ENCODE results near the gene MIS18A.
"Not testable (repeated sequence)": the region's sequence is repeated elsewhere in the genome, so short reads cannot be mapped to it uniquely, and the experiment has no call there.

Gene MIS18A, protein sequence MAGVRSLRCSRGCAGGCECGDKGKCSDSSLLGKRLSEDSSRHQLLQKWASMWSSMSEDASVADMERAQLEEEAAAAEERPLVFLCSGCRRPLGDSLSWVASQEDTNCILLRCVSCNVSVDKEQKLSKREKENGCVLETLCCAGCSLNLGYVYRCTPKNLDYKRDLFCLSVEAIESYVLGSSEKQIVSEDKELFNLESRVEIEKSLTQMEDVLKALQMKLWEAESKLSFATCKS

DNA sequence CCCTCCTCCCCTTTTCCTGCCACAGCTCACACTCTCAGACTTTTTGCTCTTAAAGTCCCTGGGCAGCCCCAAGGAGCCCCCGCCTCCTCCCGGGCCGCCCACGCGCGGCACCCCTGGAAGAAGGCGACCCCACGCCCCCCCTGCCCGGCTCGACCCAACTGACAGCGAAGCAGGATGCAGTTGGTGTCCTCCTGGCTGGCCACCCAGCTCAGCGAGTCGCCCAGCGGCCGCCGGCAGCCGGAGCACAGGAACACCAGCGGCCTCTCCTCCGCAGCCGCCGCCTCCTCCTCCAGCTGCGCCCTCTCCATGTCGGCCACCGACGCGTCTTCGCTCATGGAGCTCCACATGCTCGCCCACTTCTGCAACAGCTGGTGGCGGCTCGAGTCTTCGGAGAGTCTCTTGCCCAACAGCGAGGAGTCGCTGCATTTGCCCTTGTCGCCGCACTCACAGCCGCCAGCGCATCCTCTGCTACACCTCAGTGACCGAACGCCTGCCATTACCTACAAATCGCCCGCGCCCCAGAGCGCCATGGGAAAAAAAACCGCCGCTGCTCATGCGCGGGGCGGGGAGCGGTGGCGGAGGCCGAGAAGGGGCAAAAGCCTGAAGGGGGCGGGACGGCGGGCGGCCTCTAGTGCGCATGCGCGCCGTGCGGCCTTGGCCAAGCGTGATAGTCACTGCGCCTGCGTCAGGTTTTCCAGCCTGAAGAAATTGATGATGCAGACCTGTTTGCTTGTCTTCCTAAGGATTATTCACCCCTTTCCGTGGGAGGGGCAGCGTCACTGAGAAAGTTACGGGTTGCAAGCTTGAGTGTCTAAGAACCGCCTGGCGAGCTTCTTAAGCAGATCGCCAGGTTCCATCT lies at the start of gene MIS18A:
TSS of gene MIS18A (minus strand) at position 532 of the 859 bp plus-strand sequence. CDS start at position 497, 35 bp downstream.
- DNase-seq: peak; percentile 83

DNA sequence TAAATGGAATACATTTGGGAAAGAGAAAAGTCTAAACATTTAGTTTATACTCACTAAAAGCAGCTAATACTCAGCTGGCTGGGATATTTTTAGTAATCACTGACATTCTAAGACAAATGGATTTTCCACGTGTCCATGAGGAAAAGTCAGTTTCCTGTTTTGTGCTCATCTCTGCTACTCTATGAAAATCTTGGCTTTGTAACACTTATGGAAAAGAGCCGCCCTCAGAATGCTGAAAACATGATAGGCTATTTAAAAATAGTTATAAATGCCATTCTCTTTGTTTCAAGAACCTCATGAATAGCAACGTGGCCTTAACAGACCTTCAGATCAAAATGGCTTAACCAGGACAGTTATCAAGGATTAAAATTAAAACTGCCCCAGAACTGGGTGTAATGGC lies 49.7 kb upstream of the MIS18A start:
- DNase-seq: no peak

DNA sequence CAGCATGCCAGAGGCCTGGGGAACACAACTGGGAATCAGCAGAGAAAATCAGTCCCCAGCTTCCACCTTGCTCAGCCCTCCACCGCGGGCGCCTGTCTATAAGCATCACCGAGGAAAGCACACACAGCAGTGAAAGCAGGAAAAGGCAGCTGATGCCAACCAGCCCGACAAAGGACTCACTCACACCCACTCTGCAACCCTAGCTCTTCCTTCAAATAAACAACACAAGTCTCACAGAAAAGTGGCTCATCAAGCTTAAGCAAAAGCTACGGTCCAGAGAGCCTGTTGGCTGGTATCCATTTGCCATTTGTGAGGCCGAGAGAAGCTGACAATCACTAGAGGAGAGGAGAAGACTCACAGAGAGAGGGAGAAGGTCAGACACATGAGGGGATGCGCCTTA lies 46.9 kb upstream of the MIS18A start:
- DNase-seq: no peak

DNA sequence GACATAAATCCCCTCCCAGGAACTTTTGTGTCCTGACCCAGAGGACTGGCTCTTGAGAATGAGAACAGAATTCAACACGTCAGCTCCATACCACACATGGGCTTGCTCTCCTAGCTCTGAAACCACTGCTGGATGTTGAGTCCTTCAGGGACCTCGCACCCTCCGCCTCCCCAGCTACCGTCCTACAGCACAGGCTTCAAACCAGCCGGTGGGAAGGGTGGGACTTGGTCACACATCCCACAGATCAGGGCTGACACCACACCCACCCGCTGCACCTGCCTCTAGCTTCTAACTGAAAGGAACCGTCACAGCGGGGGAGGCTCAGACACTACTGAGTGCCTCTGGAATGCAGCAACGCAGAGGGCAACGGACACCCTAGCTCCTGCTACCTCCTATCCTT lies 43.8 kb upstream of the MIS18A start:
- DNase-seq: no peak

DNA sequence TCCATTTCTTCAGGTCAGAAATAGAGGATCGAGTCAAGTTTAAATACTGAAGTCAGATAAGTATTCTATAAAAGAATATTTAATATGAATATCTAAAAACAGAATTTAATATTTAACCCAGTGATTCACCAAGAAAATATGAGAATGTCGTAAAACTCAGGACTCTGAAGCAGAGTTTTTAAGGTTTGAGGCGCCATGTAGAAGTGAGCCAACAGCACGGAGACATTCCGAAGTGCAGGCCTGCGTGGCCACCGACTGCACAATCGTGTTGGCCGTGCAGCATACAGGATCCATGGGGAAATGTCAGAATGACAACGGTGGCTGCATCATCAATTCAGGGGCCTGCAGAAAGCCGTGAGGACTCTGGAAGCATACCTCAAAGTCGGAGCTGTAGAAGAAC lies 43.3 kb upstream of the MIS18A start:
- no peak for DNase-seq

DNA sequence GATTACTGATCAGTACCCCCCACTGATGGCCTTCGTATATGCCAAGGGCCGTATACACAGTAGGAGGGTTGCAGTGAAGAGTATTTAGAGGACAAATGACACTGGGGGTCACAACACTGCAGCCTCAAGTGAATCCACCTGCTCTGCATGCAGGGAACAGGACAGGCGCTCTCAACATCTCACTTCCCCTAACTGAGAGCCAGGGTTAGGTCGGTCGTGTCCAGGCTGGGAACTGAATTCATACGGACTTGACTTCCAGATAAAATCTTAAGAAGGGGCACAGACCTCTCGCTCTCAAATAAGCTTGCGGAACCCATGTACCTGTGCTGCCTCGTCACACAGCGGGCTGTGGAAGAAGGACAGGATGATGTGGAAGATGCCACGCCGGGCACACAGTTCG lies 42.6 kb upstream of the MIS18A start:
- no peak for DNase-seq

DNA sequence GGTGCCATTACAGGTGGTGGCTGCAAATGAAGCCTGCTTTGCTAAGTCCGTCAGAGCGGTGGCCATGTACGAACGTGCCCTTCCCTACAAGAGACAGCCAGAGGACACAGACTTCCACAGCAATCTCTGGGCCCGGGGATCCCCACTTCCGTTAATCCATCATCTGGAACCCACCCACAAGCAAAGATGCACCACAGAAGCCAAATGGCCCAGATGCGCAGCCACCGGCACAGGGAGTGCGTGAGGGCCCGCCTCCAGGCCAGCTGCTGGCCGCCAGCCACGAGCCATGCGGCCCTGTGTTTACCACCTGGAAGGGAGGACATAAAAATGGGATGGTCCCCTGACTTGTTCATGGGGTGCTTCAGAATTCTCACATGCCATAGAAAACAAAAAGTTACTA lies 41.9 kb upstream of the MIS18A start:
- DNase-seq: no peak

DNA sequence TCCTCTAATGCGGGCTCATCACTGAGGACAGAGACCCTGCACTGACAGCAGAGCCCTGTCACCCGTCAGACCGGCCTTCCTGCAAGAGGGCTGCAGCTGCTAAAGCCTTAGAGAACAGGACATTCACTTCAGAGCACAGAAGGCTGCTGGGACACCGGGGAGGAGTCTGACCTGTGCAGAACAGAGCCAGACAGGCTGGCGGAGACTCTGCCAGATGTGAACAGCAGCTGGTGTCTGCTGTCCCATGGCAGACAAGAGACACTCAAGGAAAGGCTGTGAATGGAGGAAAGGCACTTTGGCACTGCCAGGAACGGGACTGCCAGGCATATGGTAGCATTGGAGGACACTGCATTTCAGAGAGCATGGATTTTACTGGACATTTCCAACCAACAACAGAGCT lies 41.2 kb upstream of the MIS18A start:
- DNase-seq: no peak

DNA sequence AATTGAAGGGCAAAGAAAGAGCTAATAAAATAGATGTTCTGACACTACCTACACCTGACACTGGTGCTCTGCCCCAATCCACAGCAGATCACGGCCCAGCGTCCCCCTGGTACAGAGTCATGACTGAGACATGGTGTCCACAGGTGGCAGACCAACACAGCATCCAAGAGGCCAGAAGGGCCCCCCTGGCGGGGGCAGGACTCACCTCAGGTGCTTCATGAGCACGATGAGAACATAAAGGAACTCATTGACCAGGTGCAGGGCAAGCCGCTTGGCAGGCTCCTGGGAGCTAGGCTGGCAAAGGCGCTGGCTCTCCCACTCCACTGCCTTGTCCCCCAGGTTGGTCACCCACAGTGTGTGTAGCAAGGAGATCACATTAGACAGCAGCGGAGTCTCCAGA lies 40.2 kb upstream of the MIS18A start:
- DNase-seq: no peak

DNA sequence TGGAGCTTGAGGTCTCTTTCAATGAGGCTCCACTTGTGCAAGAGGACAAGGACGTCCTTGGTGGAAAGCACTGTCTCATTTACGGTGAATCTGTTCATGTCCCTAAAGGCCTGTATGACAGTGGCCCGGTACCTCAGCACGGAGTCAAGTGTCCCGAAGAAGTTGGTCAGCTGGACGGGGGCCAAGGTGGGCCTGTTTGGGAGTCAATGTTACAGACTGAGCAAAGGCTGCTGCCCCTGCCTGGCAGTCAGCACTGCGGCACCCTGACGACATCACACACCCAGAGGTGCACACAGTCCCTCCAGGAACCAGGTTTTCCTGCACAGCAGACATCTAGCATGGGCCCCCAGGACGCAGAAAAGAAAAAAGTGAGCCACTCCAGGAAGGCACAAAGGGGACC lies 38.9 kb upstream of the MIS18A start:
- DNase-seq: no peak

DNA sequence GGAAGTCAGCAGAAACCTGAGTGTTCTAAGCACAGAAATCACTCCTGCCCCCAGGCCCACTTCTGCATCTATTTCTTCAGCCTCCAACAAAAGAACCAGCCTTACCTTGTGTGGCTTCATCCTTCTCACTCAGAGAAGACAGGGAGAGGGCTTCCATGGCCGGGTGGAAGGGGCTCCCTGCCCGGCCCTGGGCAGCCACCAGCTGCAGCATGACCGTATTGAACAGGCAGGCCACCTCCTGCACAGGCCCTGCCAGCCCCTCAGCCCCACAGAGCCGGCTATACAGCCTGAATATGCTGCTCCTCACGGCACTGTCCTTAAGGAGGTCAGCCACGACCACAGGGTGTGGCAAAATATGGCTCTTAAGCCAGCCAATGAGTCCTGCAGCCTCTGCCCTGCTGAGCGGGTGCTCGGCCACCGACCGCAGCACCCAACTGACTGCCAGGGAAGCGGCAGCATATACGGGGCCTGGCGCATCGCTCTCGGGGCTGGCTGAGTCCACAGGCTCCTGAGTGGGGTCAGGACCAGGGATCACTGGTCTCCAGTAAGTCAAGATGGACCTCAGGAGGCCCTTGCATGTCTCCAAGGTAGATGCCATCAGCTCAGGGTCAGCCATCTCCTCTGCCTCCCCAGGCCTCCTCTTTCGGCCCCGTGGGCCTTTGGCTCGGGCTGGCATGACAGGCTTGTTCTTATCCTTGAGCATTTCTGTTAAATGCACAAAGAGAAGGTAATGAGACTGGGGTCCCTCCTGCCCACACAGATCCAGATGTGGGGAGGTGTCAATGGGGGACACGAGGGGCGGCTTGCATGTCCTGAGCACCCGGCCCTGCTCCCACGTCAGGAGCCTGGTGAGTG lies 37.7 kb upstream of the MIS18A start:
- DNase-seq: no peak

DNA sequence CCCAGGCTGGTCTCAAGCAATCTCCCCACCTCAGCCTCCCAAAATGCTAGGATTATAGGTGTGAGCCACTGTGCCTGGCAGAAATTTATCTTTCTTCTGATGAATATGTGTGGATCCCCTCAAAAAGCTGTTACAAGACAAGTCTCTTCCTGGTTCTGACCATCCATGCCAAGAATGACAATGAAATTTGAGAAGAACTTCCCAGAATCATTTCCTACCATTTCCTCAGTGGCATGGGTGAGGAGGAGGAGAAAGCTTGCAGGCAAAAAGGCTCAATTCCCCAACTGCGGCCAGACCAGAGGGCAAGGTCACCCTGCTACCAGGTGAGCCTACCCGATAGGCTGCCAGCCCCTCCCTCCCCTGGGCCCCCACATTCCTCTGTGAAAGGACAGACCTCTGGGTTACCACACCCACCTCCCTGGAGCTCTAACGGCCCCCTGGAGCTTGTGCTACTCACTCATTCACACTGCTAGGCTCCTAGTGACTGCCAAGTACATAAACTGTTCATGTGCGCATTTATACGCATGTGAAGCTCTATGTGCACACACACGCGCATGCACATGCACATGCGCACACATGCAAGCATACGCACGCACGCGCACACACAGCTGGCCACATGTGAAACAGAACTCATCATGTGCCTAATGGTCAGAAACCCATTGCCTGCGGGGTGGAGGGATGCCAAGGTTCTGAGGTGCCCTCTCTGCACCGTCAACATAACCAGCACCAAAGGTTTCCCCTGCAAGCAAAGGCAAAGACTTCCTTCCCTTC lies 36.8 kb upstream of the MIS18A start:
- no peak for DNase-seq

DNA sequence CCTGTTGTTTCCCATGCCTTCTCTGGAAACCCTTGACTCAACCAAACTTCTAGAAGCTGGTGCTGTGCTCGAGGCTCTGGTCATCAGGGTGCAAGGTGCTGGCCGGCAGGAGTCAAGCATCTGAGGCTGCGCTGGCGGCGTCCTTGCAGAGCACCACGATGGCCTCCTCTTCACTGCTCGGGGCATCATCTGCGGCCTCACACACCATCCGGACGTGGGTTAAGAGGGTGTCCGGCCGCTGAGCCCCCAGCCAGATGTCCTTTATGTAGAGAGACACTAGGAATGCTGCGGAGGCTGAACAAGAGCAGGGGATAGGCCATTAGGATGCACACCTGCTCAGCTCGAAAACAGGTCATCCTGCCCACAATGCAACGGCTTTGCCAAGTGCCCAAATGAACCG lies 36.0 kb upstream of the MIS18A start:
- no peak for DNase-seq

DNA sequence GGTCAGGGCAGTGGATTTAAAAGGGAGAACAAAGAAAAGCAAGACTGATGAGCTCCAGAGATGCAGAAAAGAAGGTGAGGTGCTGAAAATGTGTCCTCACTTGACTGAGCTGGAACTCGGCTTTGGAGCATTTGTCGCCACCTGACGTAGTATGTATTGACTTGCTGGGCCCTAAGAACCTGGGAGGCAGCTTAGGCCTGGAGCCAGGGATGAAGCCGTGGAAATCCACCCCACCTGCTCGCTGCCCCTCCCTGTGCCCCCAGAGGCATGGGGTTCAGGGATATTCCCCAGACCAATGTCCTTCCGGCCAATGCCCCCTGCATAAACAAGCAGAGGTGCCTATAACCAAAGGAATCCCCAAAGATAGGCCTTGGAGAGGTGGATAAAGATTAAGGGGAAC lies 34.1 kb upstream of the MIS18A start:
- DNase-seq: no peak

DNA sequence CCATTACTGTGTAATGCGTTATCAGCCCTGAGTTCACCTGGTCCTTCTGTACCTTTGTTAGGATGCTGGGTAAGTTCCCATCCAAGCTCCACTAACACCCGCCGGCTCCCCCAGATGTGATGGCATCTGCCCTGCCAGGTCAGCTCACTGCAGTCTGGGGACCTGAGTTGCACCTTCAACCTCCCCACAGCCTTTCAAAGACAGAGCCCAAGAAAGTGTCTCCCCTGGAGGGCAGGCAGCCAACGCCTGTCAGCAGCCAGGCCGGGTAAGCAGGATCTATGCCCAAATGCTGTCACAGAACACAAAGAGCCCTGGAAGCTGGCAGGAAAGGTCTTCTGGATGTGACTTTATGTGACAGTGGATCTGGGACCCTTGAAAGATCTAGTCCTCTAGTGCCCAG lies 33.5 kb upstream of the MIS18A start:
- no peak for DNase-seq

DNA sequence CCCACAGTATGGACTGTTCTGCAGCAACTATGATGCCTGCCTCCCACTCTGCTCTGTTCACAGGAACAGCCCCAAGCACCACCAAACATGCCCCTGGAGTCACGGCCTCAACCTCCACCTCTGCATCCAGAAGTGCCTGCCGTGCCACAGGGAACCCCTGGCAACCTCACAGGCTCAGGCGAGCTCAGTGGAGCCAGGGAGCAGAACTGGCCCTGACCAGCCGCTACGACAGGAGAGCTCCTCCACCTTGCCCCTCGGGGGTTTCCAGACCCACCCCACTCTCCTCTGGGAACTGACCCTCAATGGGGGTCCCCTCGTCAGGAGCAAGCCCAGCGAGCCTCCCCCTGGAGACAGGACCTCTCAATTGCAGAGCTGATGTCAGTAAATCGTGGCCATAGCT lies 32.8 kb upstream of the MIS18A start:
- DNase-seq: no peak

DNA sequence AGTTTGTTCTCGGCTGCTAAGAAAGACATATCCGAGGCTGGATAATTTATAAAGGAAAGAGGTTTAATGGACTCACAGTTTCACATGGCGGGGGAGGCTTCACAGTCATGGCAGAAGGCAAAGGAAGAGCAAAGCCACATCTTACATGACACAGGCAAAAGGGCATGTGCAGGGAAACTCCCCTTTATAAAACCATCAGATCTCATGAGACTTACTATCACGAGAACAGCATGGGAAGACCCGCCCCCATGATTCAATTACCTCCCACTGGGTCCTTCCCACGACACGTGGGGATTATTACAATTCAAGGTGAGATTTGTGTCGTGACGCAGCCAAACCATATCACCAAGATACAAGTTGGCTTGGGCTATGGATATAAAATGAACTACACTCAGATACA lies 32.1 kb upstream of the MIS18A start:
- not testable (repeated sequence) for DNase-seq

DNA sequence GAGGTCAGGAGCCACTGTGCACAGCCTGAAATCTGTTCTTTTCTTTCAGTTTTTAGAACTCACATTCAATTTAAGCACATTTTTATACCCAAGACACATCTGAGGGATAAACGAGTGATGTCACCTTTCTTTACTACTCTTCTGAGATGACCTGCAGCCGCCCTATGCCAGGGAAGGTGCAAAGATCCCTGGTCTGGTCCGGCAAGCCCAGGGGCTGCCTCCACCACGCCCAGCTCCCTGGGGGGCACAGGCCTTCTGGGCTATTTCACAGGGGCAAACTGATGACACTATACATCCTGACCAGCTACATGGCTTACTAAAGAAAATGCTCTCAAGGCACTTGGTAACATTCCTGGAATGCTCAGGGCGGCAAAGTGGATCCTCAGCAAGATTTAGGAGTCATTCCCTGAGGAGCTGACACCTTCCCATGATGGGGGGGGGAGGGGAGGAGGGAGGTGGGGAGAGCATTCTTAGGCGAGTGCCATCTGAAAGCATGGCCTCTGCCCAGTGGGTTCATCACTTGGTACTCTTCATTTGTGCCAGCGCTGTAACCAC lies 31.1 kb upstream of the MIS18A start:
- no peak for DNase-seq

DNA sequence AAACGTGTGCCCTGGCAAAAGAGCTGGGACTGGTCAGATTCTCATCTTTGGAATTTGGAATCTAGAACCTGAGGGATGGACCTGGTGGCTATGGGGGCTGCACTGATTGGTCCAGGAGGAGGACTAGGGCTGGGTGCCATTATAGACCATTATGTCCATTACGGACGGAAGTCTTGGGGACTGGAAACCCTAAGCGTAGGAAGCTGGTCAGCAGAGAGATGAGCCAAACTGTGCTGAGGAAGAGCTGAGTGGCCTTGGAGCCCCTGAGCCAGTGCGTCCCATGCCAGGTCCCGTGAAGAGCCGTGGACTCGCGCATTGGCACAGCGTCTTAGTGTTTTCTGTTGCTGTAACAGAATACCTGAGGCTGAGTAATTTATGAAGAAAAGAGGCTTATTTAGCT lies 29.8 kb upstream of the MIS18A start:
- no peak for DNase-seq

DNA sequence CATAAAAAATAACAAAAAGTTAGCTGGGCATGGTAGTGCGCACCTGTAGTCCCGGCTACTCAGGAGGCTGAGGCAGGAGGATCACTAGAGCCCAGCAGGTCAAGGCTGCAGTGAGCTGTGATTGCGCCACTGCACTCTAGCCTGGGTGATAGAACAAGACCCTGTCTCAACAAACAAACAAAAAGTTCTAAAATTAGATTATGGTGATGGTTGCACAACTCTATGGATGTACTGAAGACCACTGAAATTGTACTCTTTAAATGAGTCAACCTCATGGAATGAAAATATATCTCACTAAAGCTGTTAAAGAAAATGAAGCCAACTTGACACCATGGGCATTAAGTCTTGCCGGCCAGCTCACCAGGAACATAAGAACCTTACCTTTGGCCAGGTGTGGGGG lies 28.9 kb upstream of the MIS18A start:
- DNase-seq: no peak

DNA sequence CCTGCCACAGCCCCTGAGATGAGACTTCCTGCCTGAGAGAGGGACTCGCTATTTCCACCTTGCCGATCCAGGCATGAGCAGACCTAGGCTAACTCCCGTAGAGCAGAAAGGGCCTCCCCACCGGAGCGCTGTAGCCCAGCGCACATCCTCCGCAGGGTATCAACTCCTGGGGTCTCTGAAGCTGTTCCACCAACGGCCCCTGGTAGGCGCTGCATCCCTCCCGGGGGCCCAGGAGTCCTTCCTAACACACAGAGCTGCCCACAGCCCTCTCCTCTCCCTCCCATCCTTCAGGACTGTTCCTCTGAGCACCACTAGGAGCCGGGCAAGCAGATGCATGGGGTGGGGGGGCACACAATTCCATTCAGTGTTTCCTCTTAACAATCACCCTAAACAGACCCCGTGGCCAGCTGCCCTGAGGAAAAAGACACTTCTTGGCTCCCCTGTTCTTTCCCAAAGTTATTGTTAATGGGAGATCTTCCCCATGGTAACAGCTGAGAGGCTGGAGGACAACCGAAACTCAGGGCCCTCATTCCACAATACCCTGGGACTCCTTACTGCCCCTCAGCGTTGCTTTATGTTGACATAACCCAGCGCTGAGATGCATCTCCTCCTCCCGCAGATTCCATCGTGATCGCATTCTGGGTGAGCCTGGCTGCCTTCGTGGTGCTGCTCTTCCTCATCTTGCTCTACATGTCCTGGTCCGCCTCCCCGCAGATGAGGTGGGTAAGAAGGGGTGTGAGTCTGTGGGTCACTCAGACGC lies 27.4 kb upstream of the MIS18A start:
- no peak for DNase-seq

DNA sequence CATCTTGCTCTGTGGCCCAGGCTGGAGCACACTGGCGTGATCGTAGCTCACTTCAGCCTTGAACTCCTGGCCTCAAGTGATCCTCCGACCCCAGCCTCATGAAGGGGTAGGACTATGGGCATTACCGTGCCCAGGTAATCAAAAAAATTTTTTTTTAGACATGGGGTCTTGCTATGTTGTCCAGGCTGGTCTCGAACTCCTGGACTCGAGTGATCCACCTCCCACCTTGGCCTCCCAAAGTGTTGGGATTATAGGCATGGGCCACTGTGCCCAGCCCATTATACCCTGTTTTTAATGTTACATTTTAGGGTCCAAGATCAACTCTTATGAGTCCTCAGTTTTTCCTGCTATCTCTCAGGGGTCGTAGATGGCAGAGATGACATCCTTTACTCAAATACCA lies 26.1 kb upstream of the MIS18A start:
- DNase-seq: no peak

All from NCI-H524 treated with DMSO at 0.1 percent for 48 hours (cell line).